Fibroblast of skin of right biceps (primary cell): Measurements from ENCODE around the gene CRELD2.
A peak's percentile ranks its signal among the peaks of the same experiment; 100 is the strongest.

Source experiments
- DNase-seq: peaks from one replicate; pipeline ENCODE4 v3.0.0-alpha.2; 2013

The CRELD2 gene, protein sequence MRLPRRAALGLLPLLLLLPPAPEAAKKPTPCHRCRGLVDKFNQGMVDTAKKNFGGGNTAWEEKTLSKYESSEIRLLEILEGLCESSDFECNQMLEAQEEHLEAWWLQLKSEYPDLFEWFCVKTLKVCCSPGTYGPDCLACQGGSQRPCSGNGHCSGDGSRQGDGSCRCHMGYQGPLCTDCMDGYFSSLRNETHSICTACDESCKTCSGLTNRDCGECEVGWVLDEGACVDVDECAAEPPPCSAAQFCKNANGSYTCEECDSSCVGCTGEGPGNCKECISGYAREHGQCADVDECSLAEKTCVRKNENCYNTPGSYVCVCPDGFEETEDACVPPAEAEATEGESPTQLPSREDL

DNA sequence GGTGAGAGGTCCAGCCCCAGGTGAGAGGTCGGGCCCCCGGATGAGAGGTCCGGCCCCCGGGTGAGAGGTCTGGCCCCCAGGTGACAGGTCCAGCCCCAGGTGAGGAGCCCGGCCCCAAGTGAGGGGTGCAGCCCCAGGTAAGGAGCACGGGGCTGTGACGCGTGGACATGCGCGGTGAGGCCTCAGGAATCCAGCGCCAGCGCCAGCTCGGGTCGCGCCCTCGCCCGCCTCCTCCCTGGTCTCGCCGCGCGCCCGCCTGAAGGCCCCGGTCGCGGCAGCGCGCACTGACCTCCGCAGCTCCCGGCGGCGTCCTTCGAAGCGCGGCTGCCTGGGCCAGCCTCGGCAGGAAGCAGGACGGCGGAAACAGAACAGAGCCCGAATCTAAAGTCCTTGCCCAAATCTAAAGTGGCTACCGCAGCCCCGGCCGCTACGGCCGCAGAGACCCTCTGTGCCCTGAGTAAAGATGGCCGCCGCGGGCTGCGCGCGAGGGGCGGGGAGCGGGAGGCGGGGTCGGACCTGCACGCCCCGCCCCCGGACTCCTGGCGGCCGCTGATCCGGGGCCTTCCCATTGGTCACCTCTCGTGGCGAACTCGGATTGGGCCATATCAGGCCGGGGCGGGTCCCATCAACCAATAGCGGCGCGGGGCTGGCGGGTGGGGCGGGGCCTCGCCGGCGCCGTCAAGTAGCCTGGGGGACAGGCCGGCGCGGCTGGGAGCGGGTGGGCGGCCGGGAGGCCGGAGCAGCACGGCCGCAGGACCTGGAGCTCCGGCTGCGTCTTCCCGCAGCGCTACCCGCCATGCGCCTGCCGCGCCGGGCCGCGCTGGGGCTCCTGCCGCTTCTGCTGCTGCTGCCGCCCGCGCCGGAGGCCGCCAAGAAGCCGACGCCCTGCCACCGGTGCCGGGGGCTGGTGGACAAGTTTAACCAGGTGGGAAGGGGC is at the start of gene CRELD2, which contains the start of gene ALG12:
CRELD2 (plus strand) TSS at position 661 of the 937 bp plus-strand sequence; CDS start at position 797, 136 bp downstream.
ALG12 (minus strand) TSS at position 465 of the 937 bp plus-strand sequence. CDS start 4,673 bp downstream, outside the sequence.
- peak; percentile 97 for DNase-seq

DNA sequence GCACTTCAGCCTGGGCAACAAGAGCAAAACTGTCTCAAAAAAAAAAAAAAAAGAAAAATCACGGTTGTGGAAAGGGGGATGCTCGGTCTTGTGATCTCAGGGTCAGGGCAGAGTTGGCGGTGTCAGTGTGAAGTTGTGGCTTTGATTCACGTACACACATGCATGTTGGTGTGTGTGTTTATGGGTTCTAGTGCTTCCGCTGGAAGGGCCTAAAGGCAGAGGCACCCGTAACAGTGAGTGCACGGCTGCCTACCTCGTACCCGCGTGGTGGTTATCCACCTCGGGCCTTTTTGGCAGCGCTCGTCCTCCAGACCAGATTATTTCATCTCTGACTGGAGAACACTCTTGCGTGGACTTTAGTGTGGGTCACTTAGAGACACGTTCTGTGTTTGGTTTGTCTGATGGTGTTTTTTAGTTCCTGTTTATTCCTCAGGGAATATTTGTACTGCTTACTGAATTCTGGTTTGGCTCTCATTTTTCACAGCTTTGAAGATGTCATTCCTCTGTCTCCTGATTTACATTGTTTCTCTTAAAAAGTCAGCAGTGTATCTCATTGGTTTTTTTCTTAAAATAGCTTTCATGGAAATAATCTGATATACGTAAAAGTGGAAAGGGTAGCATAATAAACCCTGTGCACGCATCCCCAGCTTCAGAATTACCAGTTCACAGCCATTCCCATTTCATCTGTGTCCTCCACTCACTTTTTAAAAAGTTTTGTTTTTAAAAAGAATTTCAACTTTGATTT is 49.2 kb upstream of the CRELD2 start:
- no peak for DNase-seq

DNA sequence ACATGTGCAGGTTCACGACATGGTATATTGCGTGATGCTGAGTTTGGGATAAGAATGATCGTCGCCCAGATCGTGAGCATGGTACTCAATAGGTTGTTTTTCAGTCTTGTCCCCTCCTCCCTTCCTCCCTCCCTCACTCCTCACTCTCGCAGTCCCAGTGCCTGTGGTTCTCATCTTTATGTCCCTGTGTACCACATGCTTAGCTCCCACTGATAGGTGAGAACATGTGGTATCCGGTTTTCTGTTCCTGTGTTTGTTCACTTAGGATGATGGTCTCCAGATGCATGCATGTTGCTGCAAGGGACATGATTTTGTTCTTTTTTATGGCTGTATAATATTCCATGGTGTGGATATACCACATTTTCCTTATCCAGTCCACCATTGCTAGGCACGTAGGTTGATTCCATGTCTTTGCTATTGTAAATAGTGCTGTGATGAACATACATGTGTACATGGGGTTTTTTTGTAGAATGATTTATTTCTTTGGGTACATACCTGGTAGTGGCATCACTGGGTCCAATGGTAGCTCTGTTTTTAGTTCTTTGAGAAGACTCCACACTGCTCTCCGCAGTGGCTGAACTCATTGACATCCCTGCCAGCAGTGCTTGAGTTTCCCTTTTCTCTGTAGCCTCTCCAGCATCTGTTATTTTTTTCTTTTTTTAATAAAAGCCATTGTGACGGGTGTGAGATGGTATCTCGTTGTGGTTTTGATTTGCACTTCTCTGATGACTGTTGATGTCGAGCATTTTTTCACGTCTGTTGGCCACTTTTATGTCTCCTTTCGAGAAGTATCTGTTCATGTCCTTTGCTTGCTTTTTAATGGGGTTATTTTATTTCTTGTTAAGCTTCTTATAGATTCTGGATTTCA is 48.4 kb upstream of the CRELD2 start:
- DNase-seq = no peak

DNA sequence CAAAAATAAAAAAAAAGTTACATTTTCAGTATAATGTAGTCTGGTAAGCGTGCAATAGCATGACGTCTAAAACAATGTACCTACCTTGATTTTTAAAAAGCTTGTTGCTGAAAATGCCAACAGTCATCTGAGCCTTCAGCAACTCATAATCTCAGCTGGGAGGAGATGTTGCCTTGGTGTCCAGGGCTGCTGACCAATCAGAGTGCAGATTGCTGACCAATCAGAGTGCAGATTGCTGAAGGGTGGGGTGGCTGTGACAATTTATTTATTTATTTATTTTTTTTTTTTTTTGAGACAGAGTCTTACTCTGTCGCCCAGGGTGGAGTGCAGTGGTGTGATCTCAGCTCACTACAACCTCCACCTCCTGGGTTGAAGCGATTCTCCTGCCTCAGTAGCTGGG is 47.0 kb upstream of the CRELD2 start:
- no peak for DNase-seq

DNA sequence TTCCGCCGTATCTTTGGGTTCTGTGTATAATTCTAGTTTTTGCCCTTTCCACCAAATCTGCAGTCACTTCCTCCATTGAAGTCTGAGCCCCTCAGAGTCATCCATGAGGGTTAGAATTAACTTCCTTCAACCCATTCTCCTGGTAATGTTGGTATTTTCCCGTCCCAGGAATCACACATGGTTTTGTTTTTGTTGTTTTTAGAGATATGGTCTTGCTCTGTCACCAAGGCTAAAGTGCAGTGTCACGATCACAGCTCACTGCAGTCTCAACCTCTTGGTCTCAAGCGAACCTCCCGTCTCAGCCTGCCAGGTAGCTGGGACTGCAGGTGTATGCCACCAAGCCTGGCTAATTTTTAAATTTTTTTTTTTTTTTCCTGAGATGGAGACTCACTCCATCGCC is 46.1 kb upstream of the CRELD2 start:
- no peak for DNase-seq

DNA sequence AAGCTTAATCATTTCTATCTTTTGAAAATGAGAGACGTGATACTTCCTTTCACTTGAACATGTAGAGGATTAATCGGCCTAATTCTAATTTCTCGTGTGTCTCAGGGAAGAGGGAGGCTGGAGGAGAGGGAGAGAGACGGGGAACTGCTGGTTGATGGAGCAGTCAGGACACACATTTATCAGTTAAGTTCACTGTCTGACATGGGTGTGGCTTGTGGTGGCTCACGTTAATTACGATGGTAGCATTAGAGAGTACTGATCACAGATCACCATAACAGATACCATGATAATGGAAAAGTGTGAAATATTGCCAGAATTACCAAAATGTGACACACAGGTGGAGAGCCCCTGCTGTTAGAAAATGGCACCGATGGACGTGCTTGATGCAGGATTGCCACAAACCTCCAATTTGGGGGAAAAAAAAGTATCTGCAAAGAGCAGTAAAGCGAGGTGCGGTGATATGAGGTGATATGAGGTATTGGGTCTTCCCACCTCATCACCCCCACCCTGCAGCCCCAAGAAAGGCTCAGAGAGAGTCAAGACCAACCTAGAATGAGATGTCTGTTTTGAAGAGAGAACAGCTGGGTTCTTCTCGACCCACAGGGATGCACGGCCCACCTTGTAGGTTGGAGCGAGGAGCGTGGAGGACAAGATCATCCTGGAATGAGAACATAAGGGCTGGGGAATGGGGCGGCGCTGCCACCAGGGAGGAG is 45.0 kb upstream of the CRELD2 start:
- DNase-seq = no peak

DNA sequence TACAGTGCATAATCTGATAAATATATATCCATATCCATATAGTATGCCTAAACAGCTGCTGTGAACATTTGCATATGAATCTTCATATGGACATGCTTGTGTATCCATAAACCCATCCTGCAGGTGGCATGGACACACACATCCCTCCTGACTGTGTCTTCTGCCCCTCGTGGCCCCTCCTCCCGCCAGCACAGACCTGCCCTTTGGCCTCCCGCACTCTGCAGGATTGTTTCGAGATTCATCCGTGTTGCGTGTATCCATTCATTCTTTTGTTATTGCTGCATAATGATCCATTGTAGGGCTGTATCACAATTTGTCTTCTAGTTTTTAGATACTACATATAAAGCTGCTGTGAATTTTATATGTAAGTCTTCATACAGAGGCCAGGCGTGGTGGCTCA is 40.8 kb upstream of the CRELD2 start:
- DNase-seq = no peak

DNA sequence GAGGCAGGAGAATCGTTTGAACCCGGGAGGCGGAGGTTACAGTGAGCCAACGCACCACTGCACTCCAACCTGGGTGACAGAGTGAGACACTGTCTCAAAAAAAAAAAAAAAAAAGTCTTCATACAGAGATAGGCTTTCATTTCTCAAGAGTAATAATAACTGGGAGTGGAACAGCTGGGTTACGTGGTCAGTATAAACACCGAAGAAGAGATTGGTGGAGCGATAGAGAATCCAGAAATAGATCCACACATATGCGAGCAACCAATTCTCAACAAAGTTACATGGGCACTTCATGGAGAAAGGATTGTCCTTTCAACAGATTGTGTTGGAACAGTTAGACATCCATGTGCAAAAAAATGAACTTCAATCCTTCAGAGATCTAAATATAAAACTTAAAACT is 40.2 kb upstream of the CRELD2 start:
- DNase-seq = no peak

DNA sequence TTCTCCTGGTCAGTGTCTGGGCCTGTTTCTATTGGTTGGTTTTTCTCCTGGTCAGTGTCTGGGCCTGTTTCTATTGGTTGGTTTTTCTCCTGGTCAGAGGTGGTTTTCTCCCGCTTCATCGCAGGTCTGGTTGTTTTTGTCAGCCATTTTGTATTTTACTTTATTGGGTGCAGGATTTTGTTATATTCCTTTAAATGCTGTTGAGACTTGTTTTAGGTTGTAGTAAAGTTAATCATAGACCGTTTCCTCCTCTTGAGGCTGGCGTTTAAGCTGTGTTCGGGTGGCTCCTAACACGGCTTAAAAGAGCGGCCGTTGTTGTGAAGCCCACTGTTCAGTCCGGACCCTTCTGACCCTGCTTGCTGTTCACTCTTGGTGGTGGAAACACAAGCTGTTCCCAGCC is 38.6 kb upstream of the CRELD2 start:
- DNase-seq = no peak

DNA sequence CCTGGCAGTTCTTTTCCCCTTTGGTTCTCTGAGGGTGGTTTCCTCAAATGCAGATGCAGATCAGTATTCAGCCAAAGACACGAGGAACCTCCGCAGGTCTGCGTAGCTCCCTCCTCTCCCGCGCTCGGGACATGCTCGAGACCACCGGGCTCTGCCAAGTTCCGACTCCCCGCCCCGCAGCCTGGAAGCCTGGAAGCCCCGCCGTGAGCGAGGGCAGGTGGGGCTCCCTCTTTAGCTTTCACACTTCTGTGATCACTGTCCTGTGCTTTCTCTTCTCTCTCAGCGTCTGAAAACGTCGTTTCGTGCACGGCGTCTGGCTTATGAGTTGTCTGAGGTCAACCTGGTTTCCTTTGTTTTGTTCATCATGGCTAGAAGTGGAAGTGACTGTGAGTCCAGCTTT is 38.2 kb upstream of the CRELD2 start:
- no peak for DNase-seq

DNA sequence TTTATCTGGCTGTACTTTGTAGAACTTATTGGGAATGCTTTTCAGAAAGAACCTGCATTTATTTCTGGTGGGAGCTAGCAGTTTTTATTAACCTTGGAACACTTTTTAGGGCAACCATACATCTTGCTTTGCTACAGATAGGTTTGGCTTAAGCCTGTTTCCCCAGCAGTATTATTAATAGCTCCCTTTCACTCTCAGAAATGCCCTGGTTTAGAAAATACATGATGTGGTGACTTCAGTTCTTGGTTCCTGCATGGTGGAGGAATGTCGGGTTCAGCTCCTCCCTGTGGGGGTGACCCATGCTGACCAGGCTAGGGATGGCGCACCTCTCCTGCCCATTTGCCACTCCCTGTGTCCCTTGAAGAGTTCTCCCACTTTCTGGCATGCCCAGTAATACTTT is 36.6 kb upstream of the CRELD2 start:
- no peak for DNase-seq

DNA sequence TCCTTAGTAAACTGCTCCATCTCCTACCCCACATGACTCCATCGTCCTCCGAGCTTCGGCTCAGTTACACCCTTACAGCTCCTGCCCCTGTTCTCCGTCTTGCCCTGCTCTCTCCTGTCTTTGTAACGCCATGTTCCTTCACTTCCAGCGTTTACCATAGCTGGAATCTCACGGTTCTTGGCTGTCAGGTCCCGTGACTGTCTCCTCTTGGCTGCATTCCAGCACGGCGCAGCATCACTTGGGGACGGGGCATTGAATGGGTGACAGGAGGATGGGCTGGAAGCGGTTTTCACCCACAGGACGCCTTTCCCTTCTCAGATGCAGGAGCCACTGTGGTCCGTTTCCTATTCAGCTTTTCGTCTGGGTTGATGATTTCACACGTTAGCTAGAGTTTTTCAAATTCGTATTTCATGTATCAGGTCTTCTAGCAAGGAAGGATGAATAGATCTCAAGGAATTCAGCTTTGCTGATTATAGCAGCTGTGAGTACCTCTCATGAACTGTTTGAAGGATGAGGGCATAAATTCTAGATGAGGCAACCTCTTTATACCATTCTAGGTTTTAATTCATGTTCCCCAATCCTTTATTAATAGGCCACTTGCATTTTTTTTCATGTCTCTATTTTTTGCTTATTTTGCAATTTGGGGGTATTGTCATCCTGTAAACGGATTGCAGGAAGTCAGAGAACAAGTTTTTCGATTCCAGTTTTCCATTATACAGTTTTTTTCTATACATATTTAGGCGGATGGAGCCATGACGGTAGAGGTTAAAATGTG is 35.7 kb upstream of the CRELD2 start:
- DNase-seq = peak; percentile 17

DNA sequence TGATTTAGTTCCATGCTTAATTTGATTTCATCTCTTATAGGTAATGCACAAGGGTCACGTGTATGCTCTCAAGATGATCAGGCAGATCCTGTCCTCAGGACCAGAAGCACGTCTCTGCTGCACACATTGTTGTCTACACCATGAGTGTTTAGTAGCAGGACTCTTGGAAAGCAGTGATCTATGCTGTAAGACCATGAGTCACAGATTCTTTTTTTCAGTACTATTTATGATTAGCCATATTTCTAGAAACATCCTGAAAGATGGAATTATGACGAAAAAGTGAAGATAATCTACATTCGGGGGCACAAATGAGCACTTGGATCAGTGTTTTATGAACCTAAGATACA is 35.2 kb upstream of the CRELD2 start:
- DNase-seq = no peak

DNA sequence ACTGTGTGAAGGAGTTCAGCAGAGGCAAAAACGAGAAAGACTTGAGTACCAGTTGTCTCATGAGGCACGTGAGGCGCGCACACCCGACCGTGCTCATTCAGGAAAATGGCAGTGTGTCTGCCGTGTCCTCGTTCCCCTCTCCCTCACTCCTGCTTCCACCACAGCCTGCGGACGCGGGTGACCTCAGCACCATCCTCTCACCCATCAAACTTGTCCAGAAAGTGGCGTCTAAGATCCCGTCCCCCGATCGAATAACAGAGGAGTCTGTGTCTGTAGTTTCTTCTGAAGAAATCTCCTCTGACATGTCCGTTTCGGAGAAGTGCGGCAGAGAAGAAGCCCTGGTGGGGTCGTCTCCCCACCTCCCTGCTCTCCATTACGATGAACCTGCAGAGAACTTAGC is 34.4 kb upstream of the CRELD2 start:
- DNase-seq = no peak

DNA sequence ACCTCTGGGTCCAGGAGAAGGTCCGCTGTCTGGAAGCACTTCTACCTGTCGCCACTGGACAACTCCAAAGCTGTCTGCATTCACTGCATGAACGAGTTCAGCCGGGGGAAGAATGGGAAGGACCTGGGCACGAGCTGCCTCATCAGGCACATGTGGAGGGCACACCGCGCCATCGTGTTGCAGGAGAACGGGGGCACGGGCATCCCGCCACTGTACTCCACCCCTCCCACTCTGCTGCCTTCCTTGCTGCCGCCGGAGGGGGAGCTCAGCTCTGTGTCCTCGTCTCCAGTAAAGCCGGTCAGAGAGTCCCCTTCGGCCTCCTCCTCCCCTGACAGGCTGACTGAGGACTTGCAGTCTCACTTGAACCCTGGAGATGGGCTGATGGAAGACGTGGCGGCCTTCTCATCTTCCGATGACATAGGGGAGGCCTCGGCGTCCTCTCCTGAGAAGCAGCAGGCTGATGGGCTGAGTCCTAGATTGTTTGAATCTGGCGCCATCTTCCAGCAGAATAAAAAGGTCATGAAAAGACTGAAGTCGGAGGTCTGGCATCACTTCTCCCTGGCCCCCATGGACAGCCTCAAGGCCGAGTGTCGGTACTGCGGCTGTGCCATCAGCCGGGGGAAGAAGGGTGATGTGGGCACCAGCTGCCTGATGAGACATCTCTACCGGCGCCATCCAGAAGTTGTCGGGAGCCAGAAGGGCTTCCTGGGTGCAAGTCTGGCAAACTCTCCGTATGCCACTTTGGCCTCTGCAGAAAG is 33.8 kb upstream of the CRELD2 start:
- no peak for DNase-seq

DNA sequence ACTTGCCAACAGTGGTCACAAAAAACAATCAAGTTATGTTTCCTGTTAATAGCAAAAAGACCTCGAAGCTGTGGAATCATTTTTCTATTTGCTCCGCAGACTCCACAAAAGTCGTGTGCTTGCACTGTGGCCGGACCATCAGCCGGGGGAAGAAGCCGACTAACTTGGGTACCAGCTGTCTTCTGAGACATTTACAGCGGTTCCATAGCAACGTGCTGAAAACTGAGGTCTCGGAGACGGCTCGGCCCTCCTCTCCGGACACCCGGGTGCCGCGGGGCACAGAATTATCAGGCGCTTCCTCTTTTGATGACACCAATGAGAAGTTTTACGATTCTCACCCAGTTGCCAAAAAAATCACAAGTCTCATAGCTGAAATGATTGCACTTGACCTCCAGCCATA is 33.2 kb upstream of the CRELD2 start:
- DNase-seq = no peak

DNA sequence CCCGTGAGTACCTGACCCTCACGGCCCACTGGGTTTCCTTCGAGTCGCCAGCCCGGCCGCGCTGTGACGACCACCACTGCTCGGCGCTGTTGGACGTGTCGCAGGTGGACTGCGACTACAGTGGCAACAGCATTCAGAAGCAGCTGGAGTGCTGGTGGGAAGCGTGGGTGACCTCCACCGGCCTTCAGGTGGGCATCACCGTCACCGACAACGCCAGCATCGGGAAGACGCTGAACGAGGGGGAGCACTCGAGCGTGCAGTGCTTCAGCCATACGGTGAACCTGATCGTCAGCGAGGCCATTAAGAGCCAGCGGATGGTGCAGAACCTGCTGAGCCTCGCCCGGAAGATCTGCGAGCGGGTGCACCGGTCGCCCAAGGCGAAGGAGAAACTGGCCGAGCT is 32.6 kb upstream of the CRELD2 start:
- no peak for DNase-seq

DNA sequence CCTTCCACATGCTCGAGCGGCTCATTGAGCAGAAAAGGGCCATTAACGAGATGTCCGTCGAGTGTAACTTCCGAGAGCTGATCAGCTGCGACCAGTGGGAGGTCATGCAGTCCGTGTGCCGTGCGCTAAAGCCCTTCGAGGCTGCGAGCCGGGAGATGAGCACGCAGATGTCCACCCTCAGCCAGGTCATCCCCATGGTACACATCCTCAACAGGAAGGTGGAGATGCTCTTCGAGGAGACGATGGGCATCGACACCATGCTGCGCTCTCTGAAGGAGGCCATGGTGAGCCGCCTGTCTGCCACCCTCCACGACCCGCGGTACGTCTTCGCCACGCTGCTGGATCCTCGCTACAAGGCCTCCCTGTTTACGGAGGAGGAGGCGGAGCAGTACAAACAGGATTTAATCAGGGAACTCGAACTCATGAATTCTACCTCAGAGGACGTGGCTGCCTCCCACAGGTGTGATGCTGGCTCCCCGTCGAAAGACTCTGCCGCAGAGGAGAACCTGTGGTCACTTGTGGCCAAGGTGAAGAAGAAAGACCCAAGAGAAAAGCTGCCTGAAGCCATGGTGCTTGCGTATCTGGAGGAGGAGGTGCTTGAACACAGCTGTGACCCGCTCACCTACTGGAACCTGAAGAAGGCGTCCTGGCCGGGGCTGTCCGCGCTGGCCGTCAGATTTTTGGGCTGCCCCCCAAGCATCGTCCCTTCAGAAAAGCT is 31.9 kb upstream of the CRELD2 start:
- no peak for DNase-seq

DNA sequence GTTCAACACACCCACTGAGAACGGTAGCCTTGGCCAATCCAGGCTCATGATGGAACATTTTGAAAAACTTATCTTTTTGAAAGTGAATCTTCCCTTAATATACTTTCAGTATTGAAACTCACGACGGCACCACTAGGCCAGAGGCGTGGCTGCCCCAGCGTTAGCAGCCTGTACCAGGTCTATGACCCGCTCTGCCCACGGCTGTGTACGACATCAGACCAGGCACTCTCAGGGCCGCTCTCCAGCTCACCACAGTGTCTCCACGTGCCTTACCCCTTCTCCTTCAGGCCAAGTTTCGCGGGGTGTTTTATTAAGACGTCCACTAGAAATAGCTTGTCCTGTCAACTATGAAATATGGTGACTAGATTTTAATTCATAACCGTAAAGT is 31.4 kb upstream of the CRELD2 start:
- no peak for DNase-seq
